ENCODE measurements around the gene NHP2.
A peak's percentile ranks its signal among the peaks of the same experiment; 100 is the strongest.

NHP2 gene

DNA sequence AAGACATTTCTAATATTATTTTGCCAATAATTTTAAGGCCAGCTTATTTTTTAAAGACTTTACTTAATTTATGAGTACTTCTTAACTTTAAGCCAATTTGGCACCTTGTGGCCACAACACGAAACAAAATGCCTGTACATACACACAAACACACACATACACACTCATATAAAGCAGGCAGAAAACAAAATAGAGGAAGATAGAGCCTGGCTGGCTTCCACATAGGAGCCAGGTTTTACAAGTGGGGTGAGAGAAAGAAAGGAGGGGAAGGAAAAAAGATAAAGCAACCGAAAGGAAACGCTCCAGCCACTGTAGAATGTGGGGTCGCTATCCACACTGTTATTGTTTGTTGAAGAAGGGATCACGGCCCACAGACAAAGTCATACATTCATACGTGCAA is 23.1 kb upstream of the NHP2 start:
- no peak for DNase-seq (ENCODE audit: low read depth in 2 of 2)

DNA sequence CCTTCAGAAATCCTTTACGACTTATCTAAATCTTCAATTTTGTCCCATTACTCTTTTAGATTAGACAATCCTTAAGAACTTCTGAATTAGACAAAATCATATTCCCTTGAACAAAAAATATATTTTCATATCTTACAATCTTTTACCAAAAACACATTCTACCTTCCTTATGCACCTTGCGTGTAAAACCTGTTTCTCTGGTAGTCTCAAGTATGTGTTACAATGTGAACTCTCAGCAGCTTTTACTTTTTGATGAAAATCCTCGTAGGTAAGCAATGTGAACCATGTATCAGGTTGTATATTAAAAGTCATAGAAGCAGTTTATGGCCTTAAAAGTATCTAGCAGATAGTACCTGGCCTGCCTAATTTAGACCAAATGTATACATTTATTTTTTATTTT is 20.8 kb upstream of the NHP2 start:
- DNase-seq (ENCODE audit: low read depth in 2 of 2): no peak

DNA sequence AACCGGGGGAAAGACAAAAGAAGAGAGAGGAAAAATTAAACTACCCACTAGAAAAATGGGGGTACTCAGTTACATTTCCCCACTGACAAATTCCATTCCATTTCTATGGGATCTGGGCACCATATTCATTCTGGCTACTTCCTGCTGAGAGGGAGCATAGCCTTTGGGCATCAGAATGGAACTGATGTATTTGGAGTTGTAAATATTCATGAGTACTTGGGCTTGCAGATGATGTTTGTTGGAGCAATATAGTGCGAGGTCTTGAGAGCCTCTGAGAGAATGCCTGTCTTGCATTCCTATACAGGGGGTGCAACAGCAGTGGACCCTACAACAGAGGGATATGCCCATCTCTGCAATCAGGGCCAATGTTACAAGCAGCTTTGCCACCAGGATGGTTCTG is 16.8 kb upstream of the NHP2 start:
- DNase-seq (ENCODE audit: low read depth in 2 of 2): no peak

DNA sequence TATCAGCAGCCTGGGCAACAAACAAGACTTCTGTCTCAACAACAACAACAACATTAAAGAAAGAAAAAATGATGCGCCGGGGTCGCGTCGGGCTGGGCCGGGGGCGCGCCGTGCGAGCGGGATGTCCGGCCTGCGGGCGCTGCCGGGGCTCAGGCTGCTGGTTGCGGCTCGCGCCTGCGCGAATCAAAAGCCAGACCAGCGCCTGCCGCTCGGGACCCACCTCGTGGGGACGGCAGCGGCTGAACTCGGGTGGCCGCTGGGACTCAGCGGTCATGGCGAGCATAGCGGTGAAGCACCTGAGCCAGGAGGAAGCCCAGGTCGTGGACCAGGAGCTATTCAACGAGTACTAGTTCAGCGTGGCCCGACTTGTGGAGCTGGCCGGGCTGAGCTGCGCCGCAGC is 11.9 kb upstream of the NHP2 start:
- DNase-seq (ENCODE audit: low read depth in 2 of 2): no peak

DNA sequence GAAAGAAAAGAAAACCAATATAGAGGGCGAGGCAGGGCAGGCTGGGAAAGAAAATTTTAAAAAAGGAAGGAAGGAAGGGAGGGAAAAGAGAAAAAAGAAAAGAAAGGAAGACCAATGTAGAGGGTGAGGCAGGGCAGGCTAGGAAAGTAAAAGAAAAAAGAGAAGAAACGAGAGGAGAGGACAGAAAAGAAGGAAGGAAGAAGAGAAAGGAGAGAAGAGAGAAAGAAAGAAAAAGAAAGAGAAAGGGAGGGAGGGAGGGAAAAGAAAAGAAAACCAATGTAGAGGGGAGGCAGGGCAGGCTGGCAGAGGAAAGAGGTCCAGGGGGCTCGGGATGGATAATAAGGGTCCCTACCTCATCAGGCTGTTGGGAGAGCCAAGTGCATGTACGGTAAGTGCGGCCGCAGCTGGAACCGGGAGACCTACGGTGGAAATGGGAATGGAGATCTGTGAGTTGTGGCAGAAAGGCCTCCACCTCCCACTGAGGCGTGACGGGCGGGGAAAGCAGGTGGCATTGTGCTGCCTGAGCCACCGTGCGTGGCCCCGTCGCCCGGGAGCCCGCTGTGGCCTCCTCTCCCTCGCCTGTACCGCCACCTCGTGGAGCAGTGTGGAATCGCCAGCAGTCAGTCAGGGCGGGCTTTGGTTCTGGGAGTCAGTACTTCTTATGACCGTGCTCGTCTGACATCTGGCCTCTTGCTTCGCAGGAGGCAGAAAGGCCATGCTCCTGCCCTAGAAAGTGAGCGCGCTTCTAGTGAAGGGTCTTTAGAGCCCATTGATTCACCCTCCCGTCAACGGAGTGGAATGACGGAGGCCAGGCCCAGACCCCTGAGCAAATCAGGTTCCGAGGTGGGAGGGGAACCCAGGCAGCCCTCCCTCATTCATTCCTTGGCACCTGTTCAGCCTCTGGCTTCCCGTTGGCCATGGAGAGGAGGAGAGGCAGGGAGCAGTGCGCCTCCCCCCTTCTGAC is 10.4 kb upstream of the NHP2 start:
- DNase-seq (ENCODE audit: low read depth in 2 of 2): peak; percentile 86 to 93

DNA sequence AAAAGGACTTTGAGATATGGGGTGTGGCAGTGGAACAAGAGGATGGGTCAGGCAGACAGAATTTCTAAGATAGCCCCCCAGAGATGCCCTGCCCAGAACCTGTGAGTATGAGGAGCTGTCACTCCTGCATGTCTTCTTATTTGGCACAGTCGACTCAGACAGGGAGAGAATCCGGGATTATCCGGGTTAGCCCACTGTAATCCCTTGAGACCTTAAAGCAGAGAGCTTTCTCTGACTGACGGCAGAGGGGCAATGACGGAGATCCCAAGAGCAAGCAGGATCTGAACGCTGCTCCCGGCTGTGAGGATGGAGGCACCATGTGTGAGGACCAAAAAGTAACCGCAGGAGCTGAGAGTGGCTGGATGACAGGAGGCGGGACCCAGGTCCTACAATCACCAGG is 8.8 kb upstream of the NHP2 start:
- DNase-seq (ENCODE audit: low read depth in 2 of 2): no peak

DNA sequence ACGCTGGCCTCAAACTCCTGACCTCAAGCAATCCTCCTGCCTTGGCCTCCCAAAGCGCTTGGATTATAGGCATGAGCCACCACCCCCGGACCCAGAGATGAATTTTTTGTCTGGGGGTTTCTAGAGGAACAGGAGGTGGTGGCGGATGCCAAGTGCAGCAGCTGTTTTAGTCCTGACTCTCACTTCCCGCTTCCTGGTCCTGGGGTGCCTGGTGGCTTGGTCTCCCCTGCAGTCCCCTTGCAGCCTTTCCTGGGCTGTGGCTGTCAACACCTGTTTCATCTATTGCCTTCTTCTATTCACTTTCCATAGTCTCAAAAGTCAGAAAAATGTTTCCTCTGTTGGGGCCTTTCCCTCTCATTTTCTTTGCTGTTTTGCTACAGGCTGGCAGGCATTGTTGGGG is 6.5 kb upstream of the NHP2 start:
- DNase-seq (ENCODE audit: low read depth in 2 of 2): no peak

DNA sequence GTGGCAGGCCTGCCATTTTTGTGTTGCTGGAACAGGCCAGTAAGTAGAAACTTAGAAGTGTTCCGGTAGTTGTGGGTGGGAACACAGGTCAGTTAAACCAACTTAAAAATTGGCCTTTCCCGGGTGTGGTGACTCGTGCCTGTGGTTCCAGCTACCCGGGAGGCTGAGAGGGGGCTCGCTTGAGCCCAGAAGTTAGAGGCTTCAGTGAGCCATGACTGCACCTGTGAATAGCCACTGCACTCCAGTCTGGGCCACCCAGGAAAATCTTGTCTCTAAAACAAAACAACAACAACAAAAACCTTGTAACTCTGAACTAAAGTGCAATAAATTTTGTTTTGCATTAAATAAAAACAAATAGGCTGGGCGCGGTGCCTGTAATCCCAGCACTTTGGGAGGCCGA is 1.4 kb upstream of the NHP2 start:
- DNase-seq (ENCODE audit: low read depth in 2 of 2): no peak

DNA sequence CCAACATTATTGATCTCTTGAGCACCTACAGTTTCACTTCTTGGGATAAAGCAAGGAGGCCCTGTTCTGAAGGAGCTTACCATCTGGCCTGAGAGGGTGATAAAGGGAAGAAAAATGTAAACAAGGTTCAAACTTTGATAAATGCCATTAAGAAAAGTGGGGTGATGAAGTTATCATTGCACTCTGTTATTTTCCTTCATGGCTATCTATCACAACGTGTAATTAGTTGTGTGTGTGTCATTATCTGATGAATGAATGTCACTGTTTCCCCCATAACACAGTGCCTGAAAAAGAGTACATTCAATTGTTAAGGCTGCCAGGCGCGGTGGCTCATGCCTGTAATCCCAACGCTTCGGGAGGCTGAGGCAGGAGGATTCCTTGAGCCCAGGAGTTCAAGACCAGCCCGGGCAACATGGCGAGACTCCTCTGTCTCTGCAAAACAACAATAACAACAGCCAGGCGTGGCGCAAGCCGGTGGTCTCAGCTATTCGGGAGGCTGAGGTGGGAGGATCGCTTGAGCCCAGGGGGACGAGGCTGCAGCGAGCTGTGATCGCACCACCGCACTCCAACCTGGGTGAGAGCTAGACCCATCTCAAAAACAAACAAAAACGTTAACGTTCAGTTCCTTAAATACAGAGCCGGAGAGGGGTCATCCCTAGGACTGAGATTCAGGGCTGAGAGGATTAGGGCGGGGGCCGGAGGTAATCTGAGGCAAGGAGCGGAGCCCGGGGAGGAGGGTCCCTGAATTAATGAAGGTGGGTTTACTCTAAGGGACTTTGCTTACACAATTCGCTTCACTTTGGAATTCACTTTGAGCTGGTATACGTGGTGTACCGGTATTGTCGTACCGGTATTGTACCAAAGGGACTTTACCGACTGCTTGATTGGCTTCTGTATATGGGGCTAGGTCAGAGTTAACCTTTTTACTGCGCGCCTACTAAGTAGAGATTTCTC is 917 bp downstream of the NHP2 start:
- DNase-seq (ENCODE audit: low read depth in 2 of 2): no peak

DNA sequence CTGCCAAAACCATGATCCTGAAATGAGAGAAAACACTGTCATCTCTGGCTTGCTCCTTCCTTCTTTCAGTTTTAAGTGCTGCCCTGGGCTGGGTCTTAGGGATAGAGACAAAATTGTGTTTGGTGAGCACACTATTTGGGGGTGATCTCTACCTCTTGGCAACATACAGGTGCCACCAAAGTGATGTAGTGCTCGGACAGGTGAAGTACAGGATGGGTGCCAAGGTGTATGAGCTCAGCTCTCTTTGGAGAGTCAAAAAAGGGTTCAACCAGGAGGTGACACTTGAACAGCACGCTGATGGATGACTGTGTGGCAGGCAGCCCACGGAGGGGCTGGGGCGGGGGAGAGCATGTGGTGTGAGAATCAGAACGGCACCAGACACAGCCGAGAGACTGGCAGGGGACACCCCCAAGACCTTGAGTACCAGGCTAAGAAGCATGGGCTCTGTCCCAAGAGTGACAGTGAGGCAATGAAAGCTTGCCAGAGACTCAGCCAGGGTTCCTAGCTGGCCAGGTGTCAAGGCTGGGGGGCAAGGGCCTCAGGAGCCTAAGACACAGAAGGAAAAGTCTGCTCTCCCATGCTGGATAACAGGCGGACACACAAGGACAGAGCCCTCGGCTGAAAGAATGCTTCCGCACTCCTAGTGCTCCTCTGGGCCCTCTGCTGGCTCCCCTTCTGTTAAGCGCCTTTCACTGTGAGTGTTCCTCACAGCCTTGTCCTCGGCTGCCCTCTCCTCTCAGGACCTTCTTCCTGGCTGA is 2.5 kb downstream of the NHP2 start:
- no peak for DNase-seq (ENCODE audit: low read depth in 2 of 2)

DNA sequence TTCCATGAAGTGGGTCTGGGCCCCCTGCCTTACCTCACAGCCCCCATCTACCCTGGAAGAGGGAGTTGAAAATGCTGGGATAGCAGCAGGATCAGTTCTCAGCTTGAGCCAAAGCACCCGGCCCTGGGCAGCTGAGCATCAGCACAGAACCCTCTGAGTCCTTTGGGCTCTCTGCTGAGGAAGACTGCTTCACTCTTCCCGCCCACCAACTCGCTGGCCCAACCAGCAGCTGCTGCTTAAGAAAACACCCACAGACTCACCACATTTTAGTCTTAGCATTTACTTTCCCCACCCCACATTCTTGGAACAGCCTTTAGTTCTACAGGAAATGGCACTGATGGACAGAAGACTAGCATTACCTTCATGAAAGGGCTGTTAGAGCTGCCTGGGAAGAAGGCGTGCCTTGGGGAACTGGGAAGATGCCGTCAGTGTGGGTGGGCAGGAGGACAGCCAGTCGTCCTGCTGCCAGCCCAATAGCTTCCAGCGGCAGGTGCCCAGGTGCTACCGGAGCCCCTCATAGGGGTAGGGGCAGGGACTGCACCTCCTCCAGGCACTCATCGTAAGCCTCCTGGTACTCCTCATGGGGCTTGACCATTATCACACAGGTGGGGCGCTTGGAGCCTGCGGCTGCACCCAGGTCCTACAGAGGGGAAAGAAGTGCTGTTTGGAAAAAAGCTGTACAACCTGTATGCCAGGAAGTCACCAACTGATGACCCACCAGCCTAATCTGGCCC is 4.3 kb downstream of the NHP2 start:
- no peak for DNase-seq (ENCODE audit: low read depth in 2 of 2)

DNA sequence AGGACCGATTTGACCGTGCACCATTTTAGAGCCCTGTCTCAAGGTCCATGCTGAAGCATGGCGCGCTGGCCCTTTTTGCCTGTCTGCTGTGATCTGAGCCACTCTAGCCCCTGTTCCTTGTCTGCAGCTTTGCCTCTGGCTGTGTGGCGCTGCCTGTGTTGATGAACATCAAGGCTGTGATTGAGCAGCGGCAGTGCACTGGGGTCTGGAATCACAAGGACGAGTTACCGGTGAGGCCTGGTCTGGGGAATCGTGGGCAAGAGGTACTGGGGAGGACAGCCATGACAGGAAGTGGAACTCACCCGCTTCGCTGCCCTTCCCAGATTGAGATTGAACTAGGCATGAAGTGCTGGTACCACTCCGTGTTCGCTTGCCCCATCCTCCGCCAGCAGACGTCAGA is 6.3 kb downstream of the NHP2 start:
- DNase-seq (ENCODE audit: low read depth in 2 of 2): no peak

DNA sequence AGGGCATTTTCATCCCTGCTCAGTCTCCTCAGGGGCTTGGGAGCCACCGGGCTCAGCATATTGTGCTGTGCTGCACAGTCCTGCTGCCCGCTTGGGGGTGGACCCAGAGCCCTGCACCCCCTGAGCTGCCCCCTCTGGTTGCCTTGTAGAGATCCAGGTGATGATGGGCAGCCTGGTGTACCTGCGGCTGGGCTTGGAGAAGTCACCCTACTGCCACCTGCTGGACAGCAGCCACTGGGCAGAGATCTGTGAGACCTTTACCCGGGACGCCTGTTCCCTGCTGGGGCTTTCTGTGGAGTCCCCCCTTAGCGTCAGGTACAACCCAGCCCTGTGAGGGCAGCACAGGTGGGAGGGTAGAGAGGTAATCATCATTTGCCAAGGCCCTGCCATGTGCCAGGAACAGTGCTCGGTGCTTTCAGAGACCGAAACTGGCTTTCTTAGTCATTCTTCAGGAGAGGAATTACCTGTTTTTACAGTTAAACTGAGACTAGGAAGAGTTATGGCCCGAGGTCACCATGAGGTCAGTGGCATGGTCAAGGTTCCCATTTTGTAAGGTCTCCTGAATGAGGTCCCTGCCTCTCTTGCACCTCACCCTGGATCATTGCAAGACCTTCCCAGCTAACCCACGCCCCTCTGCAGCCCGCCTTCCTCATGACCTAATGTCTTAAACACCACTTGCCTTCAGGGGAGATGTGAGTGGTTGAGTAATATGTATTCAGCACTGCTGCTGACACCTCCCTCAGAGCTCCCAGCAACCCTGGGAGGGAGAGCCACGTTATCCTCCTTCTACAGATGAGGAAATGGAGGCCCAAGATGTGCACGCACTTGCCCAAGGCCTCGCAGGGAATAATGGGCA is 7.5 kb downstream of the NHP2 start:
- peak; percentile 31 to 59 for DNase-seq (ENCODE audit: low read depth in 2 of 2)

DNA sequence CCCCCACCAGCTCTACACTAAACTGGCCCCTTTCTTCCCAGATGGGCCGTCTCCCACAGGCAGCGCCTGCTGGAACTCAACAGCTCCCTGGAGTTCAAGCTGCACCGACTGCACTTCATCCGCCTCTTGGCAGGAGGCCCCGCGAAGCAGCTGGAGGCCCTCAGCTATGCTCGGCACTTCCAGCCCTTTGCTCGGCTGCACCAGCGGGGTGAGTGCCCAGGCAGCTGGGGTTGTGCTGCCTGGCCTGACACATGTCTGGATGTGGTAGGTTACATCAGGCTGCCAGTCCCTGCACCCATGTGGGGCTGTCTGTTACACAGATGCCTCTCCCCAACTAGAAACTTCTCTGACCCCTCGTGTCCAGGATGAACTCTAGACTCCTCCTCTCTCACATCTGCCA is 9.8 kb downstream of the NHP2 start:
- DNase-seq (ENCODE audit: low read depth in 2 of 2): no peak

DNA sequence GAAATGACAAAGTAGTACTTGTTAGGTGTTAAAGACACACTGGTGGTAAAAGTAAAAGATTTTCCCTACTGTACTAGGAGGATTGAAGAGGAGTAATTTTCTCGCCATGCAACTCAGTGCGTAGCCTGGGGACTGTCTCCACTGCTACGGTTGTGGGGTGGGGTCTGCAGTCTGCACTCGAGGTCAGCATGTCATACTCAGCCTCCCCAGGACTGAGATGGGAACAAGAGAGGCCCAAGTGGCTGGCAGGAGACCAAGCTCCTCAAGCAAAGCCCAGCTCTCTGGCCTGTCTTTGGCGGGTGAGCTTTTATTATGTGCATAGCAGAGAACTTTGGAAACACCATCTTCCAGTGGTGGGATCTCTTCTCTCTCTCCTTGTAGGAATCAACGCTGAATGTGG is 10.4 kb downstream of the NHP2 start:
- DNase-seq (ENCODE audit: low read depth in 2 of 2): no peak

DNA sequence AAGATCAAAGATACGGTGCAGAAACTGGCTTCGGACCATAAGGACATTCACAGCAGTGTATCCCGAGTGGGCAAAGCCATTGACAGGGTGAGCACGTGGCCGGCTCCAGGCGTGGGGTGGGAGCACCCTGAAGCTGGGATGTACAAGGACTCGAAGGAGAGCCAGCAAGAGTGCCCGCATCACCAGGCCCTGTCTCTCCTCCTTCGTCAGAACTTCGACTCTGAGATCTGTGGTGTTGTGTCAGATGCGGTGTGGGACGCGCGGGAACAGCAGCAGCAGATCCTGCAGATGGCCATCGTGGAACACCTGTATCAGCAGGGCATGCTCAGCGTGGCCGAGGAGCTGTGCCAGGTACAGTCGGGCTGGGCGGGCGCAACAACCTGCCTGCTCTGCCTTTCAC is 11.0 kb downstream of the NHP2 start:
- DNase-seq (ENCODE audit: low read depth in 2 of 2): no peak

DNA sequence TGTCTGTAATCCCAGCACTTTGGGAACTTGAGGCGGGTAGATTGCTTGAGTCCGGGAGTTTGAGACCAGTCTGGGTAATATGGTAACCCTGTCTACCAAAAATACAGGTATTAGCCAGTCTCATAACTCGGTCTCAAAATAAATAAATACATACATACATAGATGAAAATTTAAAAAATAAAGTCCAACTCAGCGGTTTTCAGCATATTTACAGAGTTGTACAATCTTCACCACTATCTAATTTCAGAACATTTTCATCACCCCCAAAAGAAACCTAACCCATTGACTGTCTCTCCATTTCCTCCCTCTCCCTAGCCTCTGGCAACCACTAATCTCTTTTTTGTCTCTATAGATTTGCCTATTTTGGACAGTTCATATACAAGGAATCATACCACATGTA is 12.1 kb downstream of the NHP2 start:
- no peak for DNase-seq (ENCODE audit: low read depth in 2 of 2)

DNA sequence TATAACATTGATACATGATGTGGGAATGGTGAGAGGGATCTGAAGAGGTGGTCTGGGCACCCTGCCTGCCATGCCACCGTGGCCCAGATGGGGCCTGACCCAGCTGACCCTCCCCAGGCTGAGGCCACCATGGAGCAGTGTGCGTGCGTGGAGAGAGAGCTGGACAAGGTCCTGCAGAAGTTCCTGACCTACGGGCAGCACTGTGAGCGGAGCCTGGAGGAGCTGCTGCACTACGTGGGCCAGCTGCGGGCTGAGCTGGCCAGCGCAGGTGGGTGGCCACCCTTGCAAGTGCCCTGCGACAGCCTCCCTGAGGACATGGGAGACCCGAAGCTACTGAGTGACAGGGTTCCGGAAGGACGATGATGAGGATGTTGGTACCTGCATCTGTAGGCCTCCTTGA is 15.7 kb downstream of the NHP2 start:
- DNase-seq (ENCODE audit: low read depth in 2 of 2): no peak

DNA sequence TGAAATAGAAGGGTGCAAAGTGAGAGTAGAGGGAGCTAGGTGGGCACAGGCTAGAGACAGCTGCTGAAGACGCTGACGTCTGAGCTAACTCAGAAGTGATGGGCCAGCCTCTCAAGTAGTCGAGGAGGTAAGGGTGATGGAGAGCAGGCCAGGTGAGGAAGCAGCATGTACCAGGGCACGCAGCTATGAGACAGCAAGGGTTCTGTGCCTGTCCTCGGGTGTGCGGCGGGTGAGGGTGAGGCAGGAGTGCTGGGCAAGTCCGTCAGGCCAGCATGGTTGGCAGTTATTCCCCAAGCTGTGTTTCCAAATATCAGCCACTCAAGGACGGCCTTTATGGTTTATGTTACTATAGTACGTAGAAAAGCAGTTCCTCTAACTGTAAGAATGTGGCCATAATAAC is 16.7 kb downstream of the NHP2 start:
- DNase-seq (ENCODE audit: low read depth in 2 of 2): no peak

DNA sequence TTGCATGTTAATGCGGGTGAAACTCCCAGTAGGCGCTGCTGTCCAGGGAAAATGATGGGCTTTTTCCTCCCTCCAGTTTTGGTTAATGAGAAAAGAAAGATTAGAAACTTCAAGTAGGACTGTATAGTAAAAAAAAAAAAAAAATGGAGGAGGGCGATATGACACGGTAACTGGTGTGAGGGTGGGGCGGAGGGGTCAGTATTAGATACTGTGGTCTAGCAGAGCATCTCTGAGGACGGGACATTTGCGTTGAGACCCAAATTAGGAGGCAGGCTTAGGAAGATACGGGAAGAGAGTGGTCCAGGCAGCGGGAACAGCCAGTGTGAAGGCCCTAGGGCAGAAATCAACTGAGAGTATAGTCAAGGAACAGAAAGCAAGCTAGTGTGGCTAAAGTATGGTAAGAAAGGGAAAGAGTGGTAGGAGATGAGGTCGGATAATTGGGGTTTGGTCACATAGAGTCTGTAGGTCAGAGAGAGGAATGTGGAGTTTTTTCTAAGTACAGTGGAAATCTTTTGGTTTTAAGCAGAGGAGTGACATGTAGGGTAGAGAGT is 22.2 kb downstream of the NHP2 start:
- no peak for DNase-seq (ENCODE audit: low read depth in 2 of 2)

All from stimulated activated CD4-positive, alpha-beta T cell treated with anti-CD3 and anti-CD28 coated beads, Interleukin-12 subunit alpha, Interleukin-12 subunit beta, amount 100 ng/mL, for 24 hours (primary cell).